Type B pancreatic cell (in vitro differentiated cells): ENCODE results near the gene TXK. TPM values are rescaled to one million over a fixed set of nuclear protein-coding genes. Genes with fewer than 3 reads are reported as not detected.
A peak's percentile ranks its signal among the peaks of the same experiment; 100 is the strongest.

ENCODE experiments used
- DNase-seq: peaks from one replicate; pipeline ENCODE4 v3.0.0; 2021; ENCODE audit warnings: mixed read lengths; ENCODE audit not compliant: unreplicated experiment; ENCODE audit errors: extremely low spot score
- H3K27ac Mint-ChIP-seq: 2 replicates; pipeline ENCODE4 v1.8.0; 2021; ENCODE audit warnings: mild to moderate bottlenecking, mixed read lengths
- H3K27me3 Mint-ChIP-seq: 2 replicates; pipeline ENCODE4 v1.8.0; 2021; ENCODE audit warnings: mixed read lengths
- H3K36me3 Mint-ChIP-seq: 2 replicates; pipeline ENCODE4 v1.8.0; 2021; ENCODE audit warnings: mixed read lengths
- H3K4me1 Mint-ChIP-seq: one replicate; pipeline ENCODE4 v1.8.0; 2021; ENCODE audit warnings: mixed read lengths; ENCODE audit not compliant: unreplicated experiment
- H3K4me3 Mint-ChIP-seq: 2 replicates; pipeline ENCODE4 v1.8.0; 2021; ENCODE audit warnings: mild to moderate bottlenecking, mixed read lengths
- H3K9me3 Mint-ChIP-seq: 2 replicates; pipeline ENCODE4 v1.8.0; 2021; ENCODE audit warnings: mixed read lengths
- total RNA-seq: library from RNA; stranded (reverse); gene quantifications from 2 replicates; pipeline ENCODE4 v1.2.1, GENCODE V29; 2021; ENCODE audit warnings: low replicate concordance
- TF ChIP-seq, protein P1 (sequence below): fragments of 200-600 bp; sonication (generic); conservative IDR thresholded peaks from 2 replicates; pipeline ENCODE4 v1.5.0; 2021; ENCODE audit warnings: antibody characterized with exemption, mild to moderate bottlenecking

Gene TXK
- total RNA-seq, 1 donor from 2014 or later, result 1.3 TPM

- peaks cover 5% of the 10 kb centered on the region for H3K36me3 Mint-ChIP-seq
- H3K9me3 Mint-ChIP-seq, result peaks cover 4% of the 10 kb centered on the region
- peak overlapping the region; percentile 73 for H3K4me3 Mint-ChIP-seq
- H3K4me1 Mint-ChIP-seq, result peaks cover 4% of the 10 kb centered on the region
- TF ChIP-seq, protein P1, sequence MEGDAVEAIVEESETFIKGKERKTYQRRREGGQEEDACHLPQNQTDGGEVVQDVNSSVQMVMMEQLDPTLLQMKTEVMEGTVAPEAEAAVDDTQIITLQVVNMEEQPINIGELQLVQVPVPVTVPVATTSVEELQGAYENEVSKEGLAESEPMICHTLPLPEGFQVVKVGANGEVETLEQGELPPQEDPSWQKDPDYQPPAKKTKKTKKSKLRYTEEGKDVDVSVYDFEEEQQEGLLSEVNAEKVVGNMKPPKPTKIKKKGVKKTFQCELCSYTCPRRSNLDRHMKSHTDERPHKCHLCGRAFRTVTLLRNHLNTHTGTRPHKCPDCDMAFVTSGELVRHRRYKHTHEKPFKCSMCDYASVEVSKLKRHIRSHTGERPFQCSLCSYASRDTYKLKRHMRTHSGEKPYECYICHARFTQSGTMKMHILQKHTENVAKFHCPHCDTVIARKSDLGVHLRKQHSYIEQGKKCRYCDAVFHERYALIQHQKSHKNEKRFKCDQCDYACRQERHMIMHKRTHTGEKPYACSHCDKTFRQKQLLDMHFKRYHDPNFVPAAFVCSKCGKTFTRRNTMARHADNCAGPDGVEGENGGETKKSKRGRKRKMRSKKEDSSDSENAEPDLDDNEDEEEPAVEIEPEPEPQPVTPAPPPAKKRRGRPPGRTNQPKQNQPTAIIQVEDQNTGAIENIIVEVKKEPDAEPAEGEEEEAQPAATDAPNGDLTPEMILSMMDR, result no peak
- no peaks in the 10 kb centered on the region for H3K27me3 Mint-ChIP-seq
- peak overlapping the region; percentile 84 for H3K27ac Mint-ChIP-seq
- no peak for DNase-seq
Observed at GRCh38 chr4:48058617-48059530, 75.2 kb downstream of the TXK start.

DNA sequence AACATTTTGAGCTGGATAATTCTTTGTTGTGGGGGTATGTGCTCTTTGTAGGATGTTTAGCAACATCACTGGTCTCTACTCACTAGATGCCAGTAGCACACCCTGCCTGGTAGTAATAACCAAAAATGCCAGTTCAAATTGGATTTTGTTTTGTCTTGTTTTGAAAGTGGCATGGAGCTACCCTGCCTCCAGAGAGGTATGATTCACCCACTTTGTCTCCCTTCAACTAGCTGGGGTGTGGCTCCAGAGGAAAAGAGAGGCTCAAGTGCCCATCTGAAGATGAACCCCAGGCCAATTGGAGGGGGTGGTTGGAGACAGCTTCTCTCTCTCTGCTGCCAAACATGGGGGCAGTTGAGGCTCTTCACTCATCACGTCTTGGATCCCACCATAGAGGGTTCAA lies 83.0 kb downstream of the TXK start:
- H3K4me1 Mint-ChIP-seq, result no peaks in the 10 kb centered on the region
- no peak overlapping the region for H3K27ac Mint-ChIP-seq
- no peaks in the 10 kb centered on the region for H3K36me3 Mint-ChIP-seq
- no peak overlapping the region for H3K4me3 Mint-ChIP-seq
- no peaks in the 10 kb centered on the region for H3K9me3 Mint-ChIP-seq
- no peaks in the 10 kb centered on the region for H3K27me3 Mint-ChIP-seq
- TF ChIP-seq, protein P1, result no peak
- no peak for DNase-seq

DNA sequence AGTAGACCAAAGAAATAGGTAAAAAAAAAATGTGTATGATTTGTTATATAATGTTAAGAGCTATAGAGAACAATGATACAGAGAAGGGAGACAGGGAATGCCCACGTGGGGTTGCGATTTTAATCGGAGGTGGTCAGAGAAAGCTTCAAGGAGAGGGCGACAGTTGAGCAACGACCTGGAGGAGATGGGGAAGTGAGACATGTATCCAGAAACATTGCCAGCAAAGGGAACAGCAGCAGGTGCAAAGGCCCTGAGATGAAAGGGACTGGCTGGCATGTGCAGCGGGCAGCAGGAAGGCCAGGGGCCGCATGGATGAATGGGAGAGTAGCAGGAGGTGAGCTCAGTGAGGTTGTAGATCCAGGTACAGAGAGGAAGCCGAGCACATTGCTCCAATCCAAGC lies 84.6 kb downstream of the TXK start:
- Mint-ChIP-seq H3K4me1 (no peaks in the 10 kb centered on the region), H3K4me3 (no peak overlapping the region), H3K9me3 (no peaks in the 10 kb centered on the region), H3K27me3 (no peaks in the 10 kb centered on the region), H3K36me3 (no peaks in the 10 kb centered on the region), H3K27ac (no peak overlapping the region)
- TF ChIP-seq, protein P1, result no peak
- no peak for DNase-seq

DNA sequence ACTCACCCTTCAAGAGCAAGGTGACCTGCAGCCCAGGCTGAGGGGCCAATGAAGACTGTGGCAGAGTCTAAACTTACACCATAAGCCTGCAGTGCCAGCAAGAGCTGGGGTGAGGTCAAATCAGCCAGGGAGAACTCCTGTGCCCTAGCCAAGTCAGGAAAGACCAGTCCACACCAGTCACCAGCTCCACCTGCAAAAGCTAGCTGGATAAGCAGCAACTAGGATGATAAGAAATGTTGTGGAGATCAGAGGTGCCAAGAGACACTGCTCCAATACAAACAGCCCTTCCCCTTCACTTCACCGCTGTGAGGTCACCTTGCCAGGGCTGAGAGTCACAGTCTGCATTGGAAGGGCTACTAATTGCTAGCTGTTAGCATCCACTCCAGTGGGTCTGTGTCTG lies 86.2 kb downstream of the TXK start:
- TF ChIP-seq, protein P1, result no peak
- no peak overlapping the region for H3K27ac Mint-ChIP-seq
- no peaks in the 10 kb centered on the region for H3K27me3 Mint-ChIP-seq
- peaks cover 6% of the 10 kb centered on the region for H3K4me1 Mint-ChIP-seq
- no peaks in the 10 kb centered on the region for H3K9me3 Mint-ChIP-seq
- no peaks in the 10 kb centered on the region for H3K36me3 Mint-ChIP-seq
- no peak overlapping the region for H3K4me3 Mint-ChIP-seq
- no peak for DNase-seq

- peaks cover 10% of the 10 kb centered on the region for H3K4me1 Mint-ChIP-seq
- no peaks in the 10 kb centered on the region for H3K36me3 Mint-ChIP-seq
- no peaks in the 10 kb centered on the region for H3K27me3 Mint-ChIP-seq
- no peak for DNase-seq
- no peak overlapping the region for H3K27ac Mint-ChIP-seq
- TF ChIP-seq, protein P1, result no peak
- no peak overlapping the region for H3K4me3 Mint-ChIP-seq
- H3K9me3 Mint-ChIP-seq, result no peaks in the 10 kb centered on the region
Observed at GRCh38 chr4:48047421-48047844, 86.6 kb downstream of the TXK start.
